ENCODE data around the gene TMEM269. TPM values are rescaled to one million over a fixed set of nuclear protein-coding genes. Genes with fewer than 3 reads are reported as not detected.

Gene TMEM269
- total RNA-seq, 1 donor, result under 0.01 TPM

GRCh38 chr1:42783092-42783491 lies 1.7 kb upstream of the TMEM269 start:
- Histone ChIP-seq H3K4me3 (ENCODE audit: insufficient read depth, low read length) (no peak overlapping the region), H4K20me1 (ENCODE audit: insufficient read depth, low read length) (no peaks in the 10 kb centered on the region), H3K4me1 (ENCODE audit: insufficient read depth, low read length) (peaks cover 5% of the 10 kb centered on the region), H3K79me2 (ENCODE audit: insufficient read depth, low read length) (no peaks in the 10 kb centered on the region), H3K27ac (ENCODE audit: low read depth, low read length) (no peak overlapping the region), H3K36me3 (ENCODE audit: insufficient read depth, low read length) (peaks cover 13% of the 10 kb centered on the region), H2AFZ (ENCODE audit: low read length) (no peak overlapping the region), H3K27me3 (ENCODE audit: insufficient read depth, low read length) (no peaks in the 10 kb centered on the region), H3K9me3 (ENCODE audit: low read depth, low read length) (no peaks in the 10 kb centered on the region), H3K4me2 (ENCODE audit: insufficient read depth, low read length) (no peak overlapping the region)
- DNase-seq (ENCODE audit: insufficient read length, low spot score, missing footprints), result no peak
- no peak for TF ChIP-seq CTCF (IDR thresholded peaks at IDR 0.05; ENCODE audit: extremely low read depth, low read depth, low read length)

GRCh38 chr1:42784547-42784945 lies 245 bp upstream of the TMEM269 start:
- Histone ChIP-seq H3K9me3 (ENCODE audit: low read depth, low read length) (no peaks in the 10 kb centered on the region), H3K4me2 (ENCODE audit: insufficient read depth, low read length) (peak overlapping the region; percentile 84), H3K27me3 (ENCODE audit: insufficient read depth, low read length) (no peaks in the 10 kb centered on the region), H3K36me3 (ENCODE audit: insufficient read depth, low read length) (peaks cover 11% of the 10 kb centered on the region), H3K79me2 (ENCODE audit: insufficient read depth, low read length) (no peaks in the 10 kb centered on the region), H2AFZ (ENCODE audit: low read length) (no peak overlapping the region), H3K4me3 (ENCODE audit: insufficient read depth, low read length) (peak overlapping the region; percentile 67), H4K20me1 (ENCODE audit: insufficient read depth, low read length) (no peaks in the 10 kb centered on the region), H3K4me1 (ENCODE audit: insufficient read depth, low read length) (peaks cover 5% of the 10 kb centered on the region), H3K27ac (ENCODE audit: low read depth, low read length) (no peak overlapping the region)
- DNase-seq (ENCODE audit: insufficient read length, low spot score, missing footprints), result no peak
- TF ChIP-seq CTCF (IDR thresholded peaks at IDR 0.05; ENCODE audit: extremely low read depth, low read depth, low read length), result no peak

GRCh38 chr1:42786097-42786496 lies 1.3 kb downstream of the TMEM269 start:
- TF ChIP-seq CTCF (IDR thresholded peaks at IDR 0.05; ENCODE audit: extremely low read depth, low read depth, low read length), result no peak
- Histone ChIP-seq H3K9me3 (ENCODE audit: low read depth, low read length) (no peaks in the 10 kb centered on the region), H2AFZ (ENCODE audit: low read length) (no peak overlapping the region), H3K27me3 (ENCODE audit: insufficient read depth, low read length) (no peaks in the 10 kb centered on the region), H3K4me1 (ENCODE audit: insufficient read depth, low read length) (peaks cover 5% of the 10 kb centered on the region), H3K4me2 (ENCODE audit: insufficient read depth, low read length) (no peak overlapping the region), H3K4me3 (ENCODE audit: insufficient read depth, low read length) (no peak overlapping the region), H4K20me1 (ENCODE audit: insufficient read depth, low read length) (no peaks in the 10 kb centered on the region), H3K27ac (ENCODE audit: low read depth, low read length) (no peak overlapping the region), H3K79me2 (ENCODE audit: insufficient read depth, low read length) (no peaks in the 10 kb centered on the region), H3K36me3 (ENCODE audit: insufficient read depth, low read length) (no peaks in the 10 kb centered on the region)
- DNase-seq (ENCODE audit: insufficient read length, low spot score, missing footprints), result no peak

GRCh38 chr1:42788021-42788420 lies 3.2 kb downstream of the TMEM269 start:
- H3K27me3 ChIP-seq (ENCODE audit: insufficient read depth, low read length), result no peaks in the 10 kb centered on the region
- no peak overlapping the region for H3K4me2 ChIP-seq (ENCODE audit: insufficient read depth, low read length)
- no peak overlapping the region for H2AFZ ChIP-seq (ENCODE audit: low read length)
- H3K4me3 ChIP-seq (ENCODE audit: insufficient read depth, low read length), result no peak overlapping the region
- TF ChIP-seq CTCF (IDR thresholded peaks at IDR 0.05; ENCODE audit: extremely low read depth, low read depth, low read length), result no peak
- no peaks in the 10 kb centered on the region for H3K79me2 ChIP-seq (ENCODE audit: insufficient read depth, low read length)
- H3K9me3 ChIP-seq (ENCODE audit: low read depth, low read length), result no peaks in the 10 kb centered on the region
- H3K27ac ChIP-seq (ENCODE audit: low read depth, low read length), result no peak overlapping the region
- no peaks in the 10 kb centered on the region for H4K20me1 ChIP-seq (ENCODE audit: insufficient read depth, low read length)
- H3K36me3 ChIP-seq (ENCODE audit: insufficient read depth, low read length), result no peaks in the 10 kb centered on the region
- H3K4me1 ChIP-seq (ENCODE audit: insufficient read depth, low read length), result peaks cover 5% of the 10 kb centered on the region
- DNase-seq (ENCODE audit: insufficient read length, low spot score, missing footprints), result no peak
